AG09319 (cell line): ENCODE results near the gene BCR.
"Not testable (repeated sequence)": the region's sequence is repeated elsewhere in the genome, so short reads cannot be mapped to it uniquely, and the experiment has no call there.

Experiments
- DNase-seq: peaks from one replicate; pipeline ENCODE4 v3.0.0-alpha.2; 2010; ENCODE audit warnings: low read depth; ENCODE audit errors: extremely low read depth
- CTCF ChIP-seq: IDR thresholded peaks from 2 replicates; pipeline ENCODE4 v1.5.1; 2011; ENCODE audit warnings: low read depth, mild to moderate bottlenecking, inconsistent platforms, low read length, moderate library complexity

The BCR gene

DNA sequence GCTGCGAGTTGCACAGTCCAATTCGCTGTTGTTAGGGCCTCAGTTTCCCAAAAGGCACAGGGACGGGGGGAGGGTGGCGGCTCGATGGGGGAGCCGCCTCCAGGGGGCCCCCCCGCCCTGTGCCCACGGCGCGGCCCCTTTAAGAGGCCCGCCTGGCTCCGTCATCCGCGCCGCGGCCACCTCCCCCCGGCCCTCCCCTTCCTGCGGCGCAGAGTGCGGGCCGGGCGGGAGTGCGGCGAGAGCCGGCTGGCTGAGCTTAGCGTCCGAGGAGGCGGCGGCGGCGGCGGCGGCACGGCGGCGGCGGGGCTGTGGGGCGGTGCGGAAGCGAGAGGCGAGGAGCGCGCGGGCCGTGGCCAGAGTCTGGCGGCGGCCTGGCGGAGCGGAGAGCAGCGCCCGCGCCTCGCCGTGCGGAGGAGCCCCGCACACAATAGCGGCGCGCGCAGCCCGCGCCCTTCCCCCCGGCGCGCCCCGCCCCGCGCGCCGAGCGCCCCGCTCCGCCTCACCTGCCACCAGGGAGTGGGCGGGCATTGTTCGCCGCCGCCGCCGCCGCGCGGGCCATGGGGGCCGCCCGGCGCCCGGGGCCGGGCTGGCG, at the start of gene BCR:
BCR (plus strand) TSS at position 209 of the 592 bp plus-strand sequence. CDS start 452 bp downstream, outside the sequence.
- DNase-seq: peak; percentile 16
- no peak for TF ChIP-seq CTCF

DNA sequence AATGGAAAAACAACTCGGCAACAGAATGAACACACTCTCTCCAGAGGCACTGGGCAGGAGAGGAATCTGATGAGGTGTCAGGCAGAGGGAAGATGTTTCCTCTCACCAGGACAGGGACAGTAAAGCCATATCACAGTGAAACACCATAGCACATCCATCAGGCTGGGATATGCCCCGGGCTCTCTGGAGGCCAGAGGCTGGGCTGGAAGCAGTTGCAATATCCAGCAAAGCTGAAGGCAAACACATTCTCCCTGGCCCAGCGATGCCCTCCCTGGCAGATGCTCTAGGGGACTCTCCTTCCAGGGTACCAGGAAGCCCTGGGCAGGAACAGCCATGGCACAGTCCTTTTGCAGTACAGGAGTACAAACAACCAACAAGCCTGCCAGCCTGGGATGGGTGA, 49.6 kb upstream of the BCR start:
- no peak for DNase-seq
- TF ChIP-seq CTCF: no peak

- DNase-seq: no peak
- TF ChIP-seq CTCF: no peak
Observed at GRCh38 chr22:23131931-23132330, 48.4 kb upstream of the BCR start.

DNA sequence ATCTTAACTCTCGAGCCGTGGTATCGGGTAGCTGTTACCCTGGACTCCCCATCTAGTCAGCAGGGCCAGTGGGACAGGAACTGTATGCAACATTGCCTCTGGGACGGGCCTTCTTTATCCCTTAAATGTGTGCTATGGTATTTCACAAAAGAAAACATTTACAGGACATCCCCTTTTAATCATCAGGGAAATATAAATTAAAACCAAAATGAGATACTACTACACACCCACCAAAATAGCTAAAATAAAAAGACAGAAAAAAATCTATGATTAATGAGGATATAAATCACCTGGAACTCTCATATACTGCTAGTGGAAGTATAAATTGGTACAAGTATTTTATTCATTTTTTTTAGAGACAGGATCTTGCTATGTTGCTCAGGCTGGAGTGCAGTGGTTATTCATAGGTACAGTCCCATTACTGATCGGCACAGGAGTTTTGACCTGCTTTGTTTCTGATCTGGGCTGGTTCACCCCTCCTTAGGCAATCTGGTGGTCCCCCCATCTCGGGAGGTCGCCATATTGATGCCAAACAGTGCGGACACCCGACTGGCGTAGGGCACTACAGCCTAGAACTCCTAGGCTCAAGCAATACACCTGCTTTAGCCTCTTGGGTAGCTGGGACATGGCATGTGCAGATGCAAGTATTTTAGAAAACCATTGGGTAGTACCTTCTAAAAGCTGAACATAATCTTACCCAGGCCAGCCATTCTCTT, 47.8 kb upstream of the BCR start:
- TF ChIP-seq CTCF: no peak
- DNase-seq: no peak

GRCh38 chr22:23133922-23134321, 46.4 kb upstream of the BCR start:
- no peak for TF ChIP-seq CTCF

DNA sequence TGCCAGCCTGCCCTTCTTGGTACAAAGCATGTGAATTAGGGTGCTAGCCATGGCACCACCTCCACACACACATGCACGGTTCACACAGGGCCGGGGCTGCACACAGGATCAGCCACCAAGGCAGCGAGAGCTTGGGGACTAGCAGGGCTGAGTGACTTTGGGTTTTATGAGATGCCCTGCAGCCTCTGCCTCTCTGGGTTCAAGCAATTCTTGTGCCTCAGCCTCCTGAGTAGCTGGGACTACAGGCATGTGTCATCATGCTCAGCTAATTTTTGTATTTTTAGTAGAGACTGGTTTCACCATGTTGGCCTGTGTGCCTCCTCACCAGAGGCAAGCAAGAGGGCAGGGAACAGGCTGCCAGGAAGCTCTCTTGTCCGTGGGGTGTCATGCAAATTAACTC, 43.3 kb upstream of the BCR start:
- DNase-seq: not testable (repeated sequence)

More at GRCh38 chr22:23133922-23134321, 46.4 kb upstream of the BCR start:
- DNase-seq: no peak

- no peak for DNase-seq
- TF ChIP-seq CTCF: no peak
Observed at GRCh38 chr22:23137468-23137867, 42.8 kb upstream of the BCR start.
